M059J (cell line): ENCODE results near the gene GARS1. TPM values are rescaled to one million over a fixed set of nuclear protein-coding genes. Genes with fewer than 3 reads are reported as not detected.
"Not testable (repeated sequence)": the region's sequence is repeated elsewhere in the genome, so short reads cannot be mapped to it uniquely, and the experiment has no call there.

ENCODE experiments used
- DNase-seq: peaks from one replicate; pipeline ENCODE4 v3.0.0-alpha.2; 2012; ENCODE audit warnings: low read depth
- total RNA-seq: library from RNA; depleted of rRNA; stranded (reverse); fragments of >200 nt; shearing (Covaris generic); gene quantifications from 2 replicates; pipeline ENCODE4 v1.2.3, GENCODE V29; 2014; rRNA removed

Gene GARS1
- total RNA-seq: 91.7 and 97.2 TPM in 2 replicates

GRCh38 chr7:30594540-30595435 lies at the start of gene GARS1:
Gene GARS1 (plus strand): TSS chr7:30594878. CDS start chr7:30594922, 44 bp downstream.
- DNase-seq: peak; percentile 89

GRCh38 chr7:30545791-30546555 lies 48.7 kb upstream of the GARS1 start:
- DNase-seq: no peak

GRCh38 chr7:30546596-30546995 lies 48.1 kb upstream of the GARS1 start:
- no peak for DNase-seq

- peak; percentile 75 for DNase-seq
Measured at GRCh38 chr7:30548845-30549244, 45.8 kb upstream of the GARS1 start.

- no peak for DNase-seq
Measured at GRCh38 chr7:30549931-30550493, 44.7 kb upstream of the GARS1 start.

GRCh38 chr7:30552330-30552729 lies 42.3 kb upstream of the GARS1 start:
- no peak for DNase-seq

GRCh38 chr7:30553141-30553540 lies 41.5 kb upstream of the GARS1 start:
- DNase-seq: no peak

GRCh38 chr7:30553546-30553945 lies 41.1 kb upstream of the GARS1 start:
- DNase-seq: no peak

GRCh38 chr7:30555525-30555924 lies 39.2 kb upstream of the GARS1 start:
- DNase-seq: no peak

GRCh38 chr7:30556840-30557239 lies 37.8 kb upstream of the GARS1 start:
- DNase-seq: peak; percentile 37

GRCh38 chr7:30557245-30557644 lies 37.4 kb upstream of the GARS1 start:
- DNase-seq: no peak

- DNase-seq: peak; percentile 82
Measured at GRCh38 chr7:30559611-30560010, 35.1 kb upstream of the GARS1 start.

- no peak for DNase-seq
Measured at GRCh38 chr7:30561389-30561788, 33.3 kb upstream of the GARS1 start.

- DNase-seq: peak; percentile 40
Measured at GRCh38 chr7:30562498-30562897, 32.2 kb upstream of the GARS1 start.

GRCh38 chr7:30562909-30563308 lies 31.8 kb upstream of the GARS1 start:
- no peak for DNase-seq

GRCh38 chr7:30563326-30563942 lies 31.2 kb upstream of the GARS1 start:
- peak; percentile 95 for DNase-seq

GRCh38 chr7:30564243-30564892 lies 30.3 kb upstream of the GARS1 start:
- DNase-seq: peak; percentile 84

GRCh38 chr7:30566596-30566995 lies 28.1 kb upstream of the GARS1 start:
- DNase-seq: no peak

GRCh38 chr7:30567081-30567480 lies 27.6 kb upstream of the GARS1 start:
- DNase-seq: no peak

GRCh38 chr7:30570238-30570637 lies 24.4 kb upstream of the GARS1 start:
- not testable (repeated sequence) for DNase-seq

GRCh38 chr7:30572212-30572841 lies 22.4 kb upstream of the GARS1 start:
- no peak for DNase-seq
